ENCODE data around the gene SEC14L5.

DNA sequence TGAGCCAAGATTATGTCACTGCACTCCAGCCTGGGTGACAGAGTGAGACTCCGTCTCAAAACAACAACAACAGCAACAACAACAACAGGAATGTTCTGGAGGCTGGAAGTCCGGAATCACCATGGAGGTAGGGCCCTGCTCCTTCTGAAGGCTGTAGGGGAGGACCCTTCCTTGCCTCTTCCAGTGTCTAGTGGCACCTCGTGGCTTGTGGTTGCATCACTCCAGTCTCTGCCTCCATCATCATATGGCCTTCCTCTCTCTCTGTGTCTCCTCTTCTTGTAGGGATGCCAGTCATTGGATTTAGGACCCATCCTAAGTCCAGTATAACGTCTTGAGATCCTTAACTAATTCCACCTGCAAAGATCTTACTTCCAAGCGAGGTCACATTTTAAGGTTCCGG is 61.6 kb downstream of the SEC14L5 start:
- TF ChIP-seq, protein P1, sequence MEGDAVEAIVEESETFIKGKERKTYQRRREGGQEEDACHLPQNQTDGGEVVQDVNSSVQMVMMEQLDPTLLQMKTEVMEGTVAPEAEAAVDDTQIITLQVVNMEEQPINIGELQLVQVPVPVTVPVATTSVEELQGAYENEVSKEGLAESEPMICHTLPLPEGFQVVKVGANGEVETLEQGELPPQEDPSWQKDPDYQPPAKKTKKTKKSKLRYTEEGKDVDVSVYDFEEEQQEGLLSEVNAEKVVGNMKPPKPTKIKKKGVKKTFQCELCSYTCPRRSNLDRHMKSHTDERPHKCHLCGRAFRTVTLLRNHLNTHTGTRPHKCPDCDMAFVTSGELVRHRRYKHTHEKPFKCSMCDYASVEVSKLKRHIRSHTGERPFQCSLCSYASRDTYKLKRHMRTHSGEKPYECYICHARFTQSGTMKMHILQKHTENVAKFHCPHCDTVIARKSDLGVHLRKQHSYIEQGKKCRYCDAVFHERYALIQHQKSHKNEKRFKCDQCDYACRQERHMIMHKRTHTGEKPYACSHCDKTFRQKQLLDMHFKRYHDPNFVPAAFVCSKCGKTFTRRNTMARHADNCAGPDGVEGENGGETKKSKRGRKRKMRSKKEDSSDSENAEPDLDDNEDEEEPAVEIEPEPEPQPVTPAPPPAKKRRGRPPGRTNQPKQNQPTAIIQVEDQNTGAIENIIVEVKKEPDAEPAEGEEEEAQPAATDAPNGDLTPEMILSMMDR (IDR thresholded peaks at IDR 0.05): no peak
- TF ChIP-seq EZH2phosphoT487 (IDR thresholded peaks at IDR 0.05) (no peak), EZH2 (IDR thresholded peaks at IDR 0.05) (no peak)

Measured in neural progenitor cell (in vitro differentiated cells).